OCI-LY3 (cell line): ENCODE measurements around the gene RESF1.

Source experiments
- CTCF ChIP-seq: fragments of 200-600, 300-600 bp; sonication (generic); IDR thresholded peaks from 2 replicates; pipeline ENCODE4 v1.5.1; 2014; ENCODE audit warnings: antibody characterized with exemption, low read length, low read depth
- EZH2phosphoT487 ChIP-seq: fragments of 200-600 bp; shearing (Covaris generic); IDR thresholded peaks from 2 replicates; pipeline ENCODE4 v1.6.1; 2018; ENCODE audit warnings: antibody characterized with exemption, mixed run types, low read depth

GRCh38 chr12:31999692-32000091 is 40.5 kb downstream of the RESF1 start:
- TF ChIP-seq CTCF (no peak), EZH2phosphoT487 (no peak)
